Pancreas (tissue), 10 donors: Measurements from ENCODE around the gene CACNA1I. TPM values are rescaled to one million over a fixed set of nuclear protein-coding genes. Genes with fewer than 3 reads are reported as not detected.

Experiments
- ATAC-seq, 4 donors: fragments of 200-7000 bp; cut with Tn5 transposase; one replicate each; pipeline versions ENCODE4 v1.8.0 to v1.9.1; 2020; ENCODE audit warnings: mild to moderate bottlenecking in 4 of 4, moderate library complexity in 4 of 4
- DNase-seq, 6 donors: peaks; one replicate each; pipeline ENCODE4 v3.0.0-alpha.2; 2020
- FAIRE-seq: peaks from 2 replicates; lab custom pipeline; 2012; peaks lifted over from hg19 to GRCh38; lab: Jason Lieb, UNC
- H3K27ac ChIP-seq, 4 donors: fragments of 200-600 bp; sonication (generic); 1 replicate in 3 of 4; 2 replicates in 1 of 4; pipeline versions ENCODE4 v1.5.0 to v1.8.0; 2020
- H3K27me3 ChIP-seq, 4 donors: fragments of 200-600 bp; one replicate each; pipeline ENCODE4 v1.8.0; 2021
- H3K36me3 ChIP-seq, 3 donors: fragments of 200-600 bp; sonication (generic) in 1 of 3; one replicate each; pipeline versions ENCODE4 v1.5.0 to v1.8.0; 2020 to 2021
- H3K4me1 ChIP-seq, 3 donors: fragments of 200-600 bp; one replicate each; pipeline ENCODE4 v1.8.0; 2021
- H3K4me3 ChIP-seq, 4 donors: fragments of 200-600 bp; sonication (generic) in 2 of 4; one replicate each; pipeline versions ENCODE4 v1.5.0 to v1.8.0; 2020 to 2021
- H3K9me3 ChIP-seq, 4 donors: fragments of 200-600 bp; one replicate each; pipeline ENCODE4 v1.8.0; 2021
- CTCF ChIP-seq, 4 donors: fragments of 200-600 bp; sonication (generic) in 3 of 4; IDR thresholded peaks; one replicate each; pipeline versions ENCODE4 v1.5.0 to v1.8.0; 2021; ENCODE audit warnings: antibody characterized with exemption in 4 of 4
- WGBS, 2 donors: extraction: QIAGEN DNeasy Blood & Tissue Kit; methylation state at CpG; one replicate each; pipeline ENCODE4 v1.1.7; 2013; 5-methylcytosine and 5-hydroxymethylcytosine counted together
- intact Hi-C, 3 donors: fragments of 100-400 bp; cut with DNase I; formaldehyde crosslinking; loops; one replicate each; pipeline versions ENCODE4 v1.11.1 to v1.14.2; 2022
- polyA plus RNA-seq, 2 donors: library from polyadenylated mRNA; stranded (reverse); fragments of 200-250 nt; gene quantifications; one replicate each; pipeline ENCODE4 v1.2.3, GENCODE V29; 2013
- total RNA-seq, 6 donors: library from RNA; stranded (reverse); fragmentation: NEBNext Ultra II Directional in 4 of 6; extraction: Animal tissue kit (Norgen Biotek cat#: 25700) in 4 of 6; gene quantifications; one replicate each; pipeline versions ENCODE4 v1.2.1 to v1.2.4, GENCODE V29; 2021 to 2023
- donor health status: healthy with polysubstance abuse.
- donor health status: DM: no; HTN: no; CAD: no; lungs with moderate emphysema.
- donor health status: DM: no; HTN: no; CAD: no.
- donor health status: control.
- donor health status: control.
- donor health status: Bipolar disorder and iron deficiency.
- donor health status: DM: yes; HTN: yes; CAD: no.
- donor health status: DM: no; HTN: no; CAD: no.
- donor health status: DM: no; HTN: no; CAD: no.
- donor health status: DM: yes; HTN: yes; CAD: no.

The CACNA1I gene
- total and polyA plus RNA-seq, 8 donors: 0.04 to 0.21 (median 0.07) TPM

GRCh38 chr22:39545386-39546365 lies 24.9 kb upstream of the CACNA1I start:
- FAIRE-seq: no peak
- H3K27me3 ChIP-seq: peaks cover 0 to 7% (median 0%) of the 10 kb centered on the region in 4 donors
- peak in 4 of 6 donors; percentile 33 to 88 (median 66) for DNase-seq
- no peak overlapping the region for H3K4me3 ChIP-seq
- TF ChIP-seq CTCF (IDR thresholded peaks at IDR 0.05): no peak
- WGBS, 2 donors: 24% methylated on average over 39 of the region's 39 CpGs
- intact Hi-C loops: no loop called here
- peak; percentile 73 to 96 (median 83) for ATAC-seq
- H3K27ac ChIP-seq: no peak overlapping the region
- H3K36me3 ChIP-seq: no peaks in the 10 kb centered on the region
- no peaks in the 10 kb centered on the region for H3K4me1 ChIP-seq
- H3K9me3 ChIP-seq: no peaks in the 10 kb centered on the region

GRCh38 chr22:39546889-39547586 lies 23.5 kb upstream of the CACNA1I start:
- TF ChIP-seq CTCF (IDR thresholded peaks at IDR 0.05): no peak
- peaks cover 0 to 7% (median 0%) of the 10 kb centered on the region in 4 donors for H3K27me3 ChIP-seq

GRCh38 chr22:39547587-39547947 lies 23.0 kb upstream of the CACNA1I start:
- no peak overlapping the region for H3K4me3 ChIP-seq
- TF ChIP-seq CTCF (IDR thresholded peaks at IDR 0.05): no peak
- no peaks in the 10 kb centered on the region for H3K4me1 ChIP-seq
- peaks cover 0 to 7% (median 0%) of the 10 kb centered on the region in 4 donors for H3K27me3 ChIP-seq
- H3K27ac ChIP-seq: no peak overlapping the region
- DNase-seq: no peak
- H3K9me3 ChIP-seq: no peaks in the 10 kb centered on the region
- no peak for ATAC-seq
- intact Hi-C loops: no loop called here
- FAIRE-seq: no peak
- H3K36me3 ChIP-seq: no peaks in the 10 kb centered on the region
- 17 to 22% methylated on average over 2 of the region's 2 CpGs for WGBS, 2 donors

More at GRCh38 chr22:39546889-39547586, 23.5 kb upstream of the CACNA1I start:
- no peak for FAIRE-seq
- no peaks in the 10 kb centered on the region for H3K4me1 ChIP-seq
- intact Hi-C loops: no loop called here
- H3K9me3 ChIP-seq: no peaks in the 10 kb centered on the region
- peak in 2 of 4 donors; percentile 22 to 64 for ATAC-seq
- DNase-seq: no peak
- 31 to 47% methylated on average over 5 of the region's 5 CpGs for WGBS, 2 donors
- no peaks in the 10 kb centered on the region for H3K36me3 ChIP-seq
- no peak overlapping the region for H3K4me3 ChIP-seq
- H3K27ac ChIP-seq: no peak overlapping the region

- no peak for FAIRE-seq
- no peak for ATAC-seq
- no peak for TF ChIP-seq CTCF (IDR thresholded peaks at IDR 0.05)
- no peaks in the 10 kb centered on the region for H3K36me3 ChIP-seq
- H3K4me3 ChIP-seq: no peak overlapping the region
- 64 to 82% methylated on average over 3 of the region's 3 CpGs for WGBS, 2 donors
- intact Hi-C loops: no loop called here
- H3K9me3 ChIP-seq: no peaks in the 10 kb centered on the region
- peaks cover 0 to 10% (median 2%) of the 10 kb centered on the region in 4 donors for H3K27me3 ChIP-seq
- no peak overlapping the region for H3K27ac ChIP-seq
- peaks cover 0 to 5% (median 0%) of the 10 kb centered on the region in 3 donors for H3K4me1 ChIP-seq
- DNase-seq: no peak
These were observed 17.1 kb upstream of the CACNA1I start for GRCh38 chr22:39553429-39553828.
